HCT116 (cell line): ENCODE data around the gene CNNM4. TPM values are rescaled to one million over a fixed set of nuclear protein-coding genes. Genes with fewer than 3 reads are reported as not detected.

Experiments
- ATAC-seq: fragments of 200-7000 bp; cut with Tn5 transposase; 2 replicates; pipeline ENCODE4 v1.9.1; 2020; ENCODE audit warnings: mild to moderate bottlenecking, moderate library complexity
- BruUV-seq: library from RNA; stranded (reverse); fragments of 400-500 nt; replicated peaks from 2 replicates; lab custom pipeline; 2021; lab: Mats Ljungman, UMichigan
- CTCF ChIA-PET: fragments of 300-600 bp; sonication (Branson Sonifier 250); formaldehyde crosslinking; loops from one replicate; lab custom pipeline; 2021; ENCODE audit warnings: antibody characterized with exemption; lab: Charles Lee
- POLR2A ChIA-PET: fragments of 300-600, 350-600 bp; sonication (Branson Sonifier 250); formaldehyde crosslinking; loops from one replicate; lab custom pipeline; 2021; ENCODE audit warnings: antibody characterized with exemption; lab: Charles Lee
- RAD21 ChIA-PET, 2 experiments: fragments of 300-600 bp; sonication (Branson Sonifier 250); formaldehyde crosslinking; loops; one replicate each; lab custom pipeline; 2023; ENCODE audit warnings: low total read pairs in 2 of 2; ENCODE audit not compliant: uncharacterized antibody in 2 of 2, unreplicated experiment in 2 of 2, low non-redundant PET in 1 of 2; lab: Charles Lee
- DNase-seq: peaks from one replicate; pipeline ENCODE4 v3.0.0-alpha.2; 2010; ENCODE audit warnings: low read depth, low spot score
- H2AFZ ChIP-seq: fragments of 200-600 bp; shearing (Covaris generic), sonication (generic); 2 replicates; pipeline ENCODE4 v1.6.1; 2017; ENCODE audit warnings: low read depth, mixed run types, mixed read lengths, antibody characterized with exemption, low read length; ENCODE audit not compliant: poor library complexity, severe bottlenecking
- H3K27ac ChIP-seq: 2 replicates; pipeline ENCODE4 v1.5.1; 2012; ENCODE audit warnings: low read depth, low read length
- H3K27me3 ChIP-seq: fragments of 200-600 bp; sonication (generic); 2 replicates; pipeline ENCODE4 v1.6.1; 2016; ENCODE audit warnings: mixed run types, low read length, mixed read lengths; ENCODE audit not compliant: insufficient read depth
- H3K36me3 ChIP-seq, 2 experiments: fragments of 200-500 bp in 1 of 2; fragments of 200-600 bp in 1 of 2; sonication (Bioruptor generic) in 1 of 2; sonication (generic) in 1 of 2; 2 replicates each; pipeline versions ENCODE4 v1.5.1 to v1.6.1; 2014 to 2016; ENCODE audit warnings: low read length in 2 of 2, inconsistent platforms in 1 of 2, mixed read lengths in 1 of 2, mixed run types in 1 of 2; ENCODE audit not compliant: insufficient read depth in 2 of 2, control insufficient read depth in 1 of 2
- H3K4me1 ChIP-seq, 2 experiments: fragments of 200-600 bp in 1 of 2; sonication (generic) in 1 of 2; 2 replicates each; pipeline versions ENCODE4 v1.5.1 to v1.6.1; 2012 to 2017; ENCODE audit warnings: low read length in 2 of 2, inconsistent platforms in 1 of 2, mild to moderate bottlenecking in 1 of 2, mixed read lengths in 1 of 2, mixed run types in 1 of 2, moderate library complexity in 1 of 2; ENCODE audit not compliant: insufficient read depth in 2 of 2, control insufficient read depth in 1 of 2
- H3K4me2 ChIP-seq: fragments of 200-600 bp; sonication (generic); 2 replicates; pipeline ENCODE4 v1.6.1; 2017; ENCODE audit warnings: mixed run types, low read length, mixed read lengths
- H3K4me3 ChIP-seq, 2 experiments: fragments of 200-600 bp in 1 of 2; sonication (generic) in 1 of 2; replicated peaks in 1 of 2; 2 replicates each; pipeline ENCODE4 v1.5.1; 2011 to 2016; ENCODE audit warnings: low read length in 2 of 2, control low read depth in 1 of 2, low read depth in 1 of 2, mild to moderate bottlenecking in 1 of 2, mixed read lengths in 1 of 2, mixed run types in 1 of 2
- H3K79me2 ChIP-seq: fragments of 200-600 bp; sonication (generic); 2 replicates; pipeline ENCODE4 v1.6.1; 2017; ENCODE audit warnings: mild to moderate bottlenecking, mixed run types, low read length, moderate library complexity, mixed read lengths; ENCODE audit not compliant: insufficient read depth
- H3K9ac ChIP-seq: fragments of 200-600 bp; sonication (generic); 2 replicates; pipeline ENCODE4 v1.6.1; 2016; ENCODE audit warnings: low read length, mixed read lengths
- H3K9me2 ChIP-seq: fragments of 200-600 bp; sonication (generic), shearing (Covaris generic); 2 replicates; pipeline ENCODE4 v1.6.1; 2017; ENCODE audit warnings: mixed run types, mild to moderate bottlenecking, moderate library complexity; ENCODE audit not compliant: insufficient read depth
- H3K9me3 ChIP-seq, 2 experiments: fragments of 200-500 bp in 1 of 2; fragments of 200-600 bp in 1 of 2; sonication (Bioruptor generic) in 1 of 2; sonication (generic) in 1 of 2; 2 replicates each; pipeline ENCODE4 v1.6.1; 2014 to 2017; ENCODE audit warnings: low read length in 2 of 2, mixed read lengths in 2 of 2, inconsistent platforms in 1 of 2, low read depth in 1 of 2, mild to moderate bottlenecking in 1 of 2, mixed run types in 1 of 2, moderate library complexity in 1 of 2; ENCODE audit not compliant: control insufficient read depth in 1 of 2, insufficient read depth in 1 of 2
- H4K20me1 ChIP-seq: fragments of 200-600 bp; sonication (generic), shearing (Covaris generic); 2 replicates; pipeline ENCODE4 v1.6.1; 2017; ENCODE audit warnings: mixed run types, mild to moderate bottlenecking, moderate library complexity; ENCODE audit not compliant: insufficient read depth
- CBX3 ChIP-seq: IDR thresholded peaks from 2 replicates; pipeline ENCODE4 v1.6.1; 2012; ENCODE audit warnings: low read depth
- CEBPB ChIP-seq: IDR thresholded peaks from 2 replicates; pipeline ENCODE4 v1.6.1; 2012; ENCODE audit warnings: low read depth
- EZH2 ChIP-seq: fragments of 200-600 bp; sonication (generic); IDR thresholded peaks from 2 replicates; pipeline ENCODE4 v1.6.1; 2017; ENCODE audit warnings: antibody characterized with exemption, mixed run types
- FOSL1 ChIP-seq: IDR thresholded peaks from 2 replicates; pipeline ENCODE4 v1.6.1; 2012; ENCODE audit warnings: low read depth
- MAX ChIP-seq: IDR thresholded peaks from 2 replicates; pipeline ENCODE4 v1.6.1; 2012
- POLR2A ChIP-seq: IDR thresholded peaks from 2 replicates; pipeline ENCODE4 v1.7.0; 2011; ENCODE audit warnings: borderline replicate concordance; ENCODE audit not compliant: insufficient read depth, insufficient read length; ENCODE audit errors: extremely low read depth
- POLR2AphosphoS5 ChIP-seq: IDR thresholded peaks from 2 replicates; pipeline ENCODE4 v1.6.1; 2011; ENCODE audit warnings: mild to moderate bottlenecking, low read depth, low read length, moderate library complexity
- RAD21 ChIP-seq: IDR thresholded peaks from 2 replicates; pipeline ENCODE4 v1.6.1; 2012; ENCODE audit warnings: low read depth, mild to moderate bottlenecking
- SIN3A ChIP-seq: IDR thresholded peaks from 2 replicates; pipeline ENCODE4 v1.6.1; 2012; ENCODE audit warnings: low read depth
- SRF ChIP-seq: IDR thresholded peaks from 2 replicates; pipeline ENCODE4 v1.6.1; 2012; ENCODE audit warnings: low read depth
- YY1 ChIP-seq: IDR thresholded peaks from 2 replicates; pipeline ENCODE4 v1.6.1; 2011; ENCODE audit warnings: low read length, low read depth, moderate library complexity, mild to moderate bottlenecking; ENCODE audit not compliant: insufficient replicate concordance; ENCODE audit errors: extremely low read depth
- ZFX ChIP-seq: fragments of 450-650 bp; IDR thresholded peaks from 2 replicates; pipeline ENCODE4 v1.6.1; 2017
- intact Hi-C: fragments of 100-400 bp; cut with micrococcal nuclease; formaldehyde crosslinking; loops from 2 replicates; pipeline ENCODE4 v1.10.0; 2022
- total RNA-seq: library from RNA; stranded (reverse); gene quantifications from one replicate; pipeline ENCODE4 v1.2.1, GENCODE V29; 2021; ENCODE audit not compliant: unreplicated experiment
- TF ChIP-seq, protein P1 (sequence below), 3 experiments: fragments of 200-600 bp in 1 of 3; sonication (generic) in 1 of 3; IDR thresholded peaks in 2 of 3; conservative IDR thresholded peaks in 1 of 3; 2 replicates each; pipeline ENCODE4 v1.5.1; 2012 to 2017; ENCODE audit warnings: low read depth in 2 of 3, low read length in 2 of 3, antibody characterized with exemption in 1 of 3, borderline replicate concordance in 1 of 3, control low read depth in 1 of 3, mild to moderate bottlenecking in 1 of 3, mixed read lengths in 1 of 3, mixed run types in 1 of 3, moderate library complexity in 1 of 3; ENCODE audit not compliant: insufficient read depth in 1 of 3
- TF ChIP-seq, protein P2 (sequence below): IDR thresholded peaks from 2 replicates; pipeline ENCODE4 v1.6.1; 2012
- TF ChIP-seq, protein P3 (sequence below): IDR thresholded peaks from 2 replicates; pipeline ENCODE4 v1.6.1; 2012; ENCODE audit warnings: low read depth
- TF ChIP-seq, protein P4 (sequence below): IDR thresholded peaks from 2 replicates; pipeline ENCODE4 v1.6.1; 2011; ENCODE audit warnings: mild to moderate bottlenecking, low read length, moderate library complexity; ENCODE audit not compliant: insufficient replicate concordance; ENCODE audit errors: extremely low read depth

CNNM4 gene
- total RNA-seq, 1 experiment from 2014 or later: 7.9 TPM

DNA sequence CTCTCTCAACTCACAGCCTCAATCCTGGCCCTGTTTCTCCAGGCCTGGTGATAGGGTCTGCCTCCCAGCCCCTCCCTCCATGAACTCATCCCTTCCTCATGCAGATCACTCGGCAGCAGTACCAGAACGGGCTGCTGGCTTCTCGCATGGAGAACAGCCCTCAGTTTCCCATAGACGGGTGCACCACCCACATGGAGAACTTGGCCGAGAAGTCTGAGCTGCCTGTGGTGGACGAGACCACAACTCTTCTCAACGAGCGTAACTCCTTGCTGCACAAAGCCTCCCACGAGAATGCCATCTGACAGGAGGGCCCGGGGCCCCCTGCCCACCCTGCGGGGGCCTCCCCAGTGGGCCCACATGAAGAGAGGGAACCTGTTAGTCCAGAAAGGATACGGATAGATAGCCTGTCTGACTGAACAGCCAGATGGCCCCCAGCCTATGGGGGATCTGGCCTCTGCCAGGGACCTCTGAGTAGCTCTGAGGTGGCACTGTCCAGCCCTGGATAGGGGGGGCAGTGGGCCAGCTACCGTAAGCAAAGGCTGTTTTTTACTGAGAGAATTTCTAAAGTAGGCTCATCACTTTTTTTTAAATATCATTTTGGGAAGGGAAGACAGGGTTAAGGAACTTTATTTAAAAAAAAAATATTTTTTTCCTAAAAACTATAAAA is 48.6 kb downstream of the CNNM4 start (continued):
- no peak for TF ChIP-seq POLR2A
- TF ChIP-seq, all 23 proteins: peak for 0

DNA sequence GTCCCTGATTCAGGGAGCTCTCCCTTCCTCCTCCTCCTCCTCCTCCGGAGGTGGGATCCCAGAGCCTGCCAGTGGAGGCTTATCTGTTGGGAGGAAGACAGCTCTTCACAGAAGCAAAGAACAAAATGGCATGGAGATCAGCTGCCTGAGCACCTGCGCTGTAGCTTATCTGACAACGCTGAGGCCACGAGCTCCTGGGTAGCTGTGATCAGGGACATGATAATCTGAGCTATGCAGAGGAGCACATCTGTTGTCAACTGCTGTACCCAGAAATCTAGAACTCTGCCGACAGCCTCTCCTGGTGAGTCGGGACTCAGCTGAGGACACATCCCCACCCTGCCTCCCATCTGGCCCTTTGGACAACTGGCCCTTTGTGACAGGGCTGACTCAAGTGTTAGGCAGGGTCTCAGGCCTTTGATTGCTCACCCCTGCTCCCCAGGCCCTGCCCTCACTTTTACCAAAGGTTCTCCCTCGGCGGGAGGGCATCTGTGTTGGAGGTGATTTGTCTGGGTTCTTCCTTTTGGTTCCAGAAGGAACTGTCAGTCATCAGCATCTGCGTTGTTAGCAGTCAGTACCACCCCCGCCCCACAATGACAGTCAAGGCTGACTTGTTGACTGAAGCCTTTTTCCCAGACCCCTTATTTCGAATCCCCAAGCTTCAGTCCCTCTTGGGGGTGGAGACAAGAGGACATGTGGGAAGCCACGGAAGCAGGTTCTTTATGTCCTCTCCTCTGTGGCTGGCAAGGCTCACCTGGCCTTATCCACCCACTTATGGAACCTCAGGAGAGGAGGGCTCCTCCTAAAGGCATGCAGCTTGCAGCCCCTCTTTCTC is 49.5 kb downstream of the CNNM4 start:
- H3K79me2 ChIP-seq: no peaks in the 10 kb centered on the region
- ATAC-seq: no peak
- intact Hi-C loops: no loop called here
- no peaks in the 10 kb centered on the region; a peak in 1 of 4 replicates for H3K36me3 ChIP-seq
- no peak overlapping the region for H3K4me2 ChIP-seq
- no peak overlapping the region for H3K9ac ChIP-seq
- no peak overlapping the region for H3K4me3 ChIP-seq
- H2AFZ ChIP-seq: no peak overlapping the region
- H3K27me3 ChIP-seq: no peaks in the 10 kb centered on the region
- DNase-seq: no peak
- no peaks in the 10 kb centered on the region for H3K9me2 ChIP-seq
- H3K27ac ChIP-seq: no peak overlapping the region
- RAD21 ChIA-PET: no interaction called here
- POLR2A ChIA-PET: no interaction called here
- CTCF ChIA-PET: no interaction called here
- no TSS peak for BruUV-seq
- no peaks in the 10 kb centered on the region for H3K9me3 ChIP-seq
- no peaks in the 10 kb centered on the region for H4K20me1 ChIP-seq
- H3K4me1 ChIP-seq: peaks cover 1 to 3% of the 10 kb centered on the region in 2 experiments; a peak in 1 of 4 replicates
- TF ChIP-seq CEBPB (no peak), EZH2 (no peak), MAX (no peak), YY1 (no peak), RAD21 (no peak), POLR2AphosphoS5 (no peak), SRF (no peak), CBX3 (no peak), ZFX (no peak), FOSL1 (no peak), SIN3A (no peak)
- TF ChIP-seq, protein P1, sequence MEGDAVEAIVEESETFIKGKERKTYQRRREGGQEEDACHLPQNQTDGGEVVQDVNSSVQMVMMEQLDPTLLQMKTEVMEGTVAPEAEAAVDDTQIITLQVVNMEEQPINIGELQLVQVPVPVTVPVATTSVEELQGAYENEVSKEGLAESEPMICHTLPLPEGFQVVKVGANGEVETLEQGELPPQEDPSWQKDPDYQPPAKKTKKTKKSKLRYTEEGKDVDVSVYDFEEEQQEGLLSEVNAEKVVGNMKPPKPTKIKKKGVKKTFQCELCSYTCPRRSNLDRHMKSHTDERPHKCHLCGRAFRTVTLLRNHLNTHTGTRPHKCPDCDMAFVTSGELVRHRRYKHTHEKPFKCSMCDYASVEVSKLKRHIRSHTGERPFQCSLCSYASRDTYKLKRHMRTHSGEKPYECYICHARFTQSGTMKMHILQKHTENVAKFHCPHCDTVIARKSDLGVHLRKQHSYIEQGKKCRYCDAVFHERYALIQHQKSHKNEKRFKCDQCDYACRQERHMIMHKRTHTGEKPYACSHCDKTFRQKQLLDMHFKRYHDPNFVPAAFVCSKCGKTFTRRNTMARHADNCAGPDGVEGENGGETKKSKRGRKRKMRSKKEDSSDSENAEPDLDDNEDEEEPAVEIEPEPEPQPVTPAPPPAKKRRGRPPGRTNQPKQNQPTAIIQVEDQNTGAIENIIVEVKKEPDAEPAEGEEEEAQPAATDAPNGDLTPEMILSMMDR (IDR thresholded peaks at IDR 0.05 in 2 of 3, conservative IDR thresholded peaks at IDR 0.05 in 1 of 3; ENCODE audit: borderline replicate concordance in 1 of 3, insufficient read depth in 1 of 3, low read depth in 2 of 3, low read length in 2 of 3): no peak
- TF ChIP-seq, protein P2, sequence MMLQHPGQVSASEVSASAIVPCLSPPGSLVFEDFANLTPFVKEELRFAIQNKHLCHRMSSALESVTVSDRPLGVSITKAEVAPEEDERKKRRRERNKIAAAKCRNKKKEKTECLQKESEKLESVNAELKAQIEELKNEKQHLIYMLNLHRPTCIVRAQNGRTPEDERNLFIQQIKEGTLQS: no peak
- TF ChIP-seq, protein P3, sequence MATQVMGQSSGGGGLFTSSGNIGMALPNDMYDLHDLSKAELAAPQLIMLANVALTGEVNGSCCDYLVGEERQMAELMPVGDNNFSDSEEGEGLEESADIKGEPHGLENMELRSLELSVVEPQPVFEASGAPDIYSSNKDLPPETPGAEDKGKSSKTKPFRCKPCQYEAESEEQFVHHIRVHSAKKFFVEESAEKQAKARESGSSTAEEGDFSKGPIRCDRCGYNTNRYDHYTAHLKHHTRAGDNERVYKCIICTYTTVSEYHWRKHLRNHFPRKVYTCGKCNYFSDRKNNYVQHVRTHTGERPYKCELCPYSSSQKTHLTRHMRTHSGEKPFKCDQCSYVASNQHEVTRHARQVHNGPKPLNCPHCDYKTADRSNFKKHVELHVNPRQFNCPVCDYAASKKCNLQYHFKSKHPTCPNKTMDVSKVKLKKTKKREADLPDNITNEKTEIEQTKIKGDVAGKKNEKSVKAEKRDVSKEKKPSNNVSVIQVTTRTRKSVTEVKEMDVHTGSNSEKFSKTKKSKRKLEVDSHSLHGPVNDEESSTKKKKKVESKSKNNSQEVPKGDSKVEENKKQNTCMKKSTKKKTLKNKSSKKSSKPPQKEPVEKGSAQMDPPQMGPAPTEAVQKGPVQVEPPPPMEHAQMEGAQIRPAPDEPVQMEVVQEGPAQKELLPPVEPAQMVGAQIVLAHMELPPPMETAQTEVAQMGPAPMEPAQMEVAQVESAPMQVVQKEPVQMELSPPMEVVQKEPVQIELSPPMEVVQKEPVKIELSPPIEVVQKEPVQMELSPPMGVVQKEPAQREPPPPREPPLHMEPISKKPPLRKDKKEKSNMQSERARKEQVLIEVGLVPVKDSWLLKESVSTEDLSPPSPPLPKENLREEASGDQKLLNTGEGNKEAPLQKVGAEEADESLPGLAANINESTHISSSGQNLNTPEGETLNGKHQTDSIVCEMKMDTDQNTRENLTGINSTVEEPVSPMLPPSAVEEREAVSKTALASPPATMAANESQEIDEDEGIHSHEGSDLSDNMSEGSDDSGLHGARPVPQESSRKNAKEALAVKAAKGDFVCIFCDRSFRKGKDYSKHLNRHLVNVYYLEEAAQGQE: no peak
- TF ChIP-seq, protein P4, sequence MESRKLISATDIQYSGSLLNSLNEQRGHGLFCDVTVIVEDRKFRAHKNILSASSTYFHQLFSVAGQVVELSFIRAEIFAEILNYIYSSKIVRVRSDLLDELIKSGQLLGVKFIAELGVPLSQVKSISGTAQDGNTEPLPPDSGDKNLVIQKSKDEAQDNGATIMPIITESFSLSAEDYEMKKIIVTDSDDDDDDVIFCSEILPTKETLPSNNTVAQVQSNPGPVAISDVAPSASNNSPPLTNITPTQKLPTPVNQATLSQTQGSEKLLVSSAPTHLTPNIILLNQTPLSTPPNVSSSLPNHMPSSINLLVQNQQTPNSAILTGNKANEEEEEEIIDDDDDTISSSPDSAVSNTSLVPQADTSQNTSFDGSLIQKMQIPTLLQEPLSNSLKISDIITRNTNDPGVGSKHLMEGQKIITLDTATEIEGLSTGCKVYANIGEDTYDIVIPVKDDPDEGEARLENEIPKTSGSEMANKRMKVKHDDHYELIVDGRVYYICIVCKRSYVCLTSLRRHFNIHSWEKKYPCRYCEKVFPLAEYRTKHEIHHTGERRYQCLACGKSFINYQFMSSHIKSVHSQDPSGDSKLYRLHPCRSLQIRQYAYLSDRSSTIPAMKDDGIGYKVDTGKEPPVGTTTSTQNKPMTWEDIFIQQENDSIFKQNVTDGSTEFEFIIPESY: no peak
